HG02970 (cell line): Measurements from ENCODE around the gene CDC73.
"Not testable (repeated sequence)": the region's sequence is repeated elsewhere in the genome, so short reads cannot be mapped to it uniquely, and the experiment has no call there.

Experiments used
- ATAC-seq: cut with Tn5 transposase; IDR thresholded peaks from one replicate; pipeline ENCODE4 v1.9.1; 2021; ENCODE audit warnings: mild to moderate bottlenecking, moderate library complexity, moderate number of reproducible peaks; ENCODE audit not compliant: unreplicated experiment, low FRiP score

The CDC73 gene

GRCh38 chr1:193275773-193276172 lies 153.9 kb downstream of the CDC73 start:
- no peak for ATAC-seq

DNA sequence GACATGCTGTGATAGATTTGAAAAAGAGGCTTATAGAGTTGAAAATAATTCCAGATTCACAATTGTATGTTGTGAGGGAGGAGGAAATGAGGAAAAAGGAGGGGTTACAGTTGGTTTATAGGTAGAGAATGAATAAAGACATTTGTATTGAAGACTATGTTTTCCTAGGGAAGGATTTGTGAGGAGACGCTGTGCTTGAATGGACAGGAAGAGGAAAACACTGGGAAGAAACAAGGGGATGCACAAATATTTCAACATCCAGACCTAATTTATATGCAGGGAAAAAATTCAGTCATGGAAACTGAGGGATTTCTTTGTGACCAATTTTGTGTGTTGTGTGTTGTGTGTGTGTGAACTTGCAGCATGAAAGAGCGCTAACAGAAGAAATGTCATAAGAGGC lies 157.1 kb downstream of the CDC73 start:
- ATAC-seq, result no peak

DNA sequence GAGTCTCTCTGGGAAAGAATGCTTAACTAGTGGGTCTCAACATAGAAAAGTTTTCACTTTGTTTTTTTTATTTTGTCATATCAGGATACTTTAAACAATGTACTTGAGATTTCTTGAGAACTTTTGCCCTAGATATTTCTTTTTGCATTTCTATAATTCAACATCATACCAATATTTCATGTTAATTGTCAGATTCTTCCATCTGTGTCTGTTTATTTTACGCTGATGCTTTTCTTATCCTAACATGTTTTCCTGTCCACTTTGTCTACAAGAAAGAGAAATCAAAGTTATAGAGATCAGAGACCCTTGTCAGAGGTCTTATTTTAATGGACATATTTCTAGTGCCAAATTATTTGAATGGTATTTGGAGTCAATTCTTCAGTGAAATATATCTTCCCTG lies 160.1 kb downstream of the CDC73 start:
- ATAC-seq, result no peak

- ATAC-seq, result no peak
These were observed 161.2 kb downstream of the CDC73 start for GRCh38 chr1:193283016-193283415.

DNA sequence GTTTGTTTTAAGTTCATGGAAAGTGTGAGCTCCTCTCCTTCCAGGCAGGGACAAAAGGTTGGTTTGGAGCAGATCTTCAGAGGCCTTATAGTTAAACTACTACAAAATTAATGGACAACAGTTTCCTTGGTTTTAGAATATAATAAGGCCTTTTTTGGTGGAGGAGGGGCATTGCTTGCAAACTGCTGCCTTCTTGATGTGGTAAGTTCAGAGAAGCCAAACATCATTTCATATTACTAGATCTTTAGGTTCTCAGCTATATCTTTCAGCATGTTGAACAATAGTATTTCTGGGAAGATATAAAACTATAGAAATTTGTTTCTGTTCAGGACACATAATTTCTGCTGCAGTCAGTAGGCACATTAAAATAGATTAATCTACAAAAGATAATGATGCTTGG lies 162.4 kb downstream of the CDC73 start:
- ATAC-seq, result no peak

DNA sequence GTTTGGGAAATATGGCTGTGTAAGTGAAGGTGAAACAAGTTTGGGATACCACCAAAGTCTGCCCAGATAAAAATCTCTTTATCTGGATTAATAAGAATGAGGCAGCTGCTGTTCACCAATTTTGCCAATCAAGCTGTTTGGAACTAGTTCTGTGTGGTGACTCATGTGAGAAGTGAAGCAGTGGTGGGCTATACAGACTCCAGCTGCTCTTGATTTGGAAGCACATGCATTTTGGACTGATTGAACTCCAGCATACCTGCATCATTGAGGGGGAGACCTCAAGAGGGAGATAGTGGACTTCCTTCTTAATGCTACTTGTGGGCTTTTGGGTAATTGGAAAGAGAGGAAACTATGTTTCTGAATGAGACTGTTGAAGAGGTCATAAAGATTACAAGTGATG lies 163.8 kb downstream of the CDC73 start:
- no peak for ATAC-seq

- not testable (repeated sequence) for ATAC-seq
These were observed 166.8 kb downstream of the CDC73 start for GRCh38 chr1:193288548-193289080.

GRCh38 chr1:193293726-193294125 lies 171.9 kb downstream of the CDC73 start:
- ATAC-seq, result no peak

DNA sequence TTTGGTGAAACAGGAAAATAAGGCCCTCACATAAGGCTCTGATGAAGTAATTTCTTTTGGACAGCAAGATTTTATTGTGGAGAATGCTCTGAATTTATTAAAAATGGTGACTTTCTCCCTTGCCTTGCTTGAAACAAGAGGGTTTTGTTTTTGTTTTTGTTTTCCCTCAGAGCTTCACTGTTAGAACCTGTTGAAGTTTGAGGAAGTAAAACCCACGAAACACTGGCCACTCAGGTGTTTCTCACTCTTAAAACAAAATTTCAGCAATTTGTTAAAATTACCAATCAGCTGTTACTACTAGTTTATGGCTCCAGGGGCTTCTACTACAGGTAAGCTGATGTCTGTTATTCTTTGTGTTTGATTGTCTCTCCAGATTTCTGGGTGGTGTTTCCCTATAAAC lies 177.2 kb downstream of the CDC73 start:
- ATAC-seq, result no peak

- ATAC-seq, result no peak
These were observed 179.9 kb downstream of the CDC73 start for GRCh38 chr1:193301746-193302145.

GRCh38 chr1:193303849-193304248 lies 182.0 kb downstream of the CDC73 start:
- ATAC-seq, result no peak
